ENCODE data around the gene TXNDC5.

TXNDC5 gene

GRCh38 chr6:7920425-7920824 is 9.8 kb upstream of the TXNDC5 start (continued):
- TF ChIP-seq REST (tag by site-specific recombination; IDR thresholded peaks at IDR 0.05) (no peak), ZNF544 (tag by site-specific recombination; IDR thresholded peaks at IDR 0.05) (no peak), ZNF140 (tag by site-specific recombination; IDR thresholded peaks at IDR 0.05) (no peak), ATF2 (tag by site-specific recombination; IDR thresholded peaks at IDR 0.05; ENCODE audit: low read depth) (no peak)

- H3K9me3 ChIP-seq (ENCODE audit: control insufficient read depth, insufficient read depth, low read depth, low read length): no peaks in the 10 kb centered on the region
- CTCF ChIA-PET: interaction anchor here (0.9 kb wide), 1 partner anchor 54 kb away, joined by 3 read pairs; no protein-coding TSS in a partner anchor
- POLR2A ChIA-PET: interaction anchor here (2.0 kb wide), 1 partner anchor 55 kb away, joined by 9 read pairs; no protein-coding TSS in a partner anchor
- H3K4me3 ChIP-seq (ENCODE audit: low read depth, low read length): no peak overlapping the region
- H3K36me3 ChIP-seq (ENCODE audit: control insufficient read depth in 2 of 2, insufficient read depth in 1 of 2, low read length in 2 of 2): no peaks in the 10 kb centered on the region
- H3K27ac ChIP-seq (ENCODE audit: extremely low read depth, low read depth, low read length): no peak overlapping the region
- no peaks in the 10 kb centered on the region for H3K4me1 ChIP-seq (ENCODE audit: control insufficient read depth, insufficient read depth, low read length)
- TF ChIP-seq SP2 (tag by site-specific recombination; IDR thresholded peaks at IDR 0.05) (0 out of 2 replicates have a peak, but pooled peaks have one; percentile 14), EGR2 (tag by site-specific recombination; IDR thresholded peaks at IDR 0.05; ENCODE audit: low read depth) (peak; percentile 91), ZNF629 (tag by site-specific recombination; IDR thresholded peaks at IDR 0.05) (no peak), ZSCAN30 (tag by site-specific recombination; IDR thresholded peaks at IDR 0.05) (no peak), ZNF221 (tag by site-specific recombination; IDR thresholded peaks at IDR 0.05; ENCODE audit: borderline replicate concordance) (no peak), ZNF223 (tag by site-specific recombination; IDR thresholded peaks at IDR 0.05) (no peak), ZSCAN16 (tag by site-specific recombination; IDR thresholded peaks at IDR 0.05) (no peak), WT1 (tag by site-specific recombination; IDR thresholded peaks at IDR 0.05) (peak; percentile 79), KLF1 (tag by site-specific recombination; IDR thresholded peaks at IDR 0.05) (0 out of 2 replicates have a peak, but pooled peaks have one; percentile 28), ZNF580 (tag by site-specific recombination; IDR thresholded peaks at IDR 0.05) (no peak), ZBTB17 (tag by site-specific recombination; IDR thresholded peaks at IDR 0.05) (peak; percentile 67), BCL11B (tag by site-specific recombination; IDR thresholded peaks at IDR 0.05; ENCODE audit: low read depth) (no peak), ZNF292 (tag by site-specific recombination; IDR thresholded peaks at IDR 0.05; ENCODE audit: borderline replicate concordance, low read depth) (no peak), ZNF510 (tag by site-specific recombination; IDR thresholded peaks at IDR 0.05; ENCODE audit: insufficient replicate concordance) (no peak), ZNF184 (tag by site-specific recombination; IDR thresholded peaks at IDR 0.05) (no peak)
- TF ChIP-seq, protein P1, sequence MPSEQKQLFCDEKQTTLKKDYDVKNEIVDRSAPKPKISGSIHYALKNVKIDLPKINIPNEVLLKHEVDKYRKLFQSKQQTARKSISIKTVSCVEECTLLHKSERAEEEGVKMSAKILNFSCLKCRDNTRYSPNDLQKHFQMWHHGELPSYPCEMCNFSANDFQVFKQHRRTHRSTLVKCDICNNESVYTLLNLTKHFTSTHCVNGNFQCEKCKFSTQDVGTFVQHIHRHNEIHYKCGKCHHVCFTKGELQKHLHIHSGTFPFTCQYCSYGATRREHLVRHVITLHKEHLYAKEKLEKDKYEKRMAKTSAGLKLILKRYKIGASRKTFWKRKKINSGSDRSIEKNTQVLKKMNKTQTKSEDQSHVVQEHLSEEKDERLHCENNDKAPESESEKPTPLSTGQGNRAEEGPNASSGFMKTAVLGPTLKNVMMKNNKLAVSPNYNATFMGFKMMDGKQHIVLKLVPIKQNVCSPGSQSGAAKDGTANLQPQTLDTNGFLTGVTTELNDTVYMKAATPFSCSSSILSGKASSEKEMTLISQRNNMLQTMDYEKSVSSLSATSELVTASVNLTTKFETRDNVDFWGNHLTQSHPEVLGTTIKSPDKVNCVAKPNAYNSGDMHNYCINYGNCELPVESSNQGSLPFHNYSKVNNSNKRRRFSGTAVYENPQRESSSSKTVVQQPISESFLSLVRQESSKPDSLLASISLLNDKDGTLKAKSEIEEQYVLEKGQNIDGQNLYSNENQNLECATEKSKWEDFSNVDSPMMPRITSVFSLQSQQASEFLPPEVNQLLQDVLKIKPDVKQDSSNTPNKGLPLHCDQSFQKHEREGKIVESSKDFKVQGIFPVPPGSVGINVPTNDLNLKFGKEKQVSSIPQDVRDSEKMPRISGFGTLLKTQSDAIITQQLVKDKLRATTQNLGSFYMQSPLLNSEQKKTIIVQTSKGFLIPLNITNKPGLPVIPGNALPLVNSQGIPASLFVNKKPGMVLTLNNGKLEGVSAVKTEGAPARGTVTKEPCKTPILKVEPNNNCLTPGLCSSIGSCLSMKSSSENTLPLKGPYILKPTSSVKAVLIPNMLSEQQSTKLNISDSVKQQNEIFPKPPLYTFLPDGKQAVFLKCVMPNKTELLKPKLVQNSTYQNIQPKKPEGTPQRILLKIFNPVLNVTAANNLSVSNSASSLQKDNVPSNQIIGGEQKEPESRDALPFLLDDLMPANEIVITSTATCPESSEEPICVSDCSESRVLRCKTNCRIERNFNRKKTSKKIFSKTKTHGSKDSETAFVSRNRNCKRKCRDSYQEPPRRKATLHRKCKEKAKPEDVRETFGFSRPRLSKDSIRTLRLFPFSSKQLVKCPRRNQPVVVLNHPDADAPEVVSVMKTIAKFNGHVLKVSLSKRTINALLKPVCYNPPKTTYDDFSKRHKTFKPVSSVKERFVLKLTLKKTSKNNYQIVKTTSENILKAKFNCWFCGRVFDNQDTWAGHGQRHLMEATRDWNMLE (tag by site-specific recombination; conservative IDR thresholded peaks at IDR 0.05; ENCODE audit: low read depth): no peak
- TF ChIP-seq, protein P2, sequence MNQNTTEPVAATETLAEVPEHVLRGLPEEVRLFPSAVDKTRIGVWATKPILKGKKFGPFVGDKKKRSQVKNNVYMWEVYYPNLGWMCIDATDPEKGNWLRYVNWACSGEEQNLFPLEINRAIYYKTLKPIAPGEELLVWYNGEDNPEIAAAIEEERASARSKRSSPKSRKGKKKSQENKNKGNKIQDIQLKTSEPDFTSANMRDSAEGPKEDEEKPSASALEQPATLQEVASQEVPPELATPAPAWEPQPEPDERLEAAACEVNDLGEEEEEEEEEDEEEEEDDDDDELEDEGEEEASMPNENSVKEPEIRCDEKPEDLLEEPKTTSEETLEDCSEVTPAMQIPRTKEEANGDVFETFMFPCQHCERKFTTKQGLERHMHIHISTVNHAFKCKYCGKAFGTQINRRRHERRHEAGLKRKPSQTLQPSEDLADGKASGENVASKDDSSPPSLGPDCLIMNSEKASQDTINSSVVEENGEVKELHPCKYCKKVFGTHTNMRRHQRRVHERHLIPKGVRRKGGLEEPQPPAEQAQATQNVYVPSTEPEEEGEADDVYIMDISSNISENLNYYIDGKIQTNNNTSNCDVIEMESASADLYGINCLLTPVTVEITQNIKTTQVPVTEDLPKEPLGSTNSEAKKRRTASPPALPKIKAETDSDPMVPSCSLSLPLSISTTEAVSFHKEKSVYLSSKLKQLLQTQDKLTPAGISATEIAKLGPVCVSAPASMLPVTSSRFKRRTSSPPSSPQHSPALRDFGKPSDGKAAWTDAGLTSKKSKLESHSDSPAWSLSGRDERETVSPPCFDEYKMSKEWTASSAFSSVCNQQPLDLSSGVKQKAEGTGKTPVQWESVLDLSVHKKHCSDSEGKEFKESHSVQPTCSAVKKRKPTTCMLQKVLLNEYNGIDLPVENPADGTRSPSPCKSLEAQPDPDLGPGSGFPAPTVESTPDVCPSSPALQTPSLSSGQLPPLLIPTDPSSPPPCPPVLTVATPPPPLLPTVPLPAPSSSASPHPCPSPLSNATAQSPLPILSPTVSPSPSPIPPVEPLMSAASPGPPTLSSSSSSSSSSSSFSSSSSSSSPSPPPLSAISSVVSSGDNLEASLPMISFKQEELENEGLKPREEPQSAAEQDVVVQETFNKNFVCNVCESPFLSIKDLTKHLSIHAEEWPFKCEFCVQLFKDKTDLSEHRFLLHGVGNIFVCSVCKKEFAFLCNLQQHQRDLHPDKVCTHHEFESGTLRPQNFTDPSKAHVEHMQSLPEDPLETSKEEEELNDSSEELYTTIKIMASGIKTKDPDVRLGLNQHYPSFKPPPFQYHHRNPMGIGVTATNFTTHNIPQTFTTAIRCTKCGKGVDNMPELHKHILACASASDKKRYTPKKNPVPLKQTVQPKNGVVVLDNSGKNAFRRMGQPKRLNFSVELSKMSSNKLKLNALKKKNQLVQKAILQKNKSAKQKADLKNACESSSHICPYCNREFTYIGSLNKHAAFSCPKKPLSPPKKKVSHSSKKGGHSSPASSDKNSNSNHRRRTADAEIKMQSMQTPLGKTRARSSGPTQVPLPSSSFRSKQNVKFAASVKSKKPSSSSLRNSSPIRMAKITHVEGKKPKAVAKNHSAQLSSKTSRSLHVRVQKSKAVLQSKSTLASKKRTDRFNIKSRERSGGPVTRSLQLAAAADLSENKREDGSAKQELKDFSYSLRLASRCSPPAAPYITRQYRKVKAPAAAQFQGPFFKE (tag by site-specific recombination; IDR thresholded peaks at IDR 0.05; ENCODE audit: borderline replicate concordance): no peak
These were observed 9.3 kb upstream of the TXNDC5 start for GRCh38 chr6:7919871-7920270.

All from HEK293 (cell line).